Stimulated activated CD4-positive, alpha-beta T cell treated with anti-CD3 and anti-CD28 coated beads, Interleukin-12 subunit alpha, Interleukin-12 subunit beta, amount 100 ng/mL, for 48 hours (primary cell): ENCODE data around the gene C2CD4D.
"Not testable (repeated sequence)": the region's sequence is repeated elsewhere in the genome, so short reads cannot be mapped to it uniquely, and the experiment has no call there.

Experiments
- DNase-seq, 3 donors: peaks; one replicate each; pipeline ENCODE4 v3.0.0-alpha.2; 2020; ENCODE audit warnings: low read depth in 2 of 3, low spot score in 1 of 3

The C2CD4D gene

GRCh38 chr1:151858886-151859665 lies 19.5 kb upstream of the C2CD4D start:
- no peak for DNase-seq

GRCh38 chr1:151858030-151858746 lies 18.6 kb upstream of the C2CD4D start:
- DNase-seq: no peak

GRCh38 chr1:151855933-151856332 lies 16.3 kb upstream of the C2CD4D start:
- DNase-seq: no peak

- DNase-seq: not testable (repeated sequence)
These were observed 15.9 kb upstream of the C2CD4D start for GRCh38 chr1:151855516-151855915.

GRCh38 chr1:151854658-151855057 lies 15.0 kb upstream of the C2CD4D start:
- DNase-seq: no peak

GRCh38 chr1:151853411-151853943 lies 13.9 kb upstream of the C2CD4D start, which contains the start of gene THEM5:
Gene THEM5, minus strand, starts transcription at chr1:151853712. Its CDS starts 147 bp downstream, at chr1:151853565.
- DNase-seq: no peak

- DNase-seq: no peak
These were observed 13.1 kb upstream of the C2CD4D start for GRCh38 chr1:151852733-151853132.

GRCh38 chr1:151851886-151852285 lies 12.3 kb upstream of the C2CD4D start:
- no peak for DNase-seq

GRCh38 chr1:151849871-151850270 lies 10.3 kb upstream of the C2CD4D start:
- no peak for DNase-seq

GRCh38 chr1:151849126-151849525 lies 9.5 kb upstream of the C2CD4D start:
- no peak for DNase-seq

GRCh38 chr1:151847867-151848596 lies 8.4 kb upstream of the C2CD4D start:
- DNase-seq: no peak

GRCh38 chr1:151846686-151847237 lies 7.1 kb upstream of the C2CD4D start:
- DNase-seq: no peak

GRCh38 chr1:151846062-151846568 lies 6.5 kb upstream of the C2CD4D start:
- DNase-seq: no peak

- DNase-seq: no peak
These were observed 3.8 kb upstream of the C2CD4D start for GRCh38 chr1:151843398-151843797.

GRCh38 chr1:151841141-151841540 lies 1.5 kb upstream of the C2CD4D start:
- DNase-seq: no peak

GRCh38 chr1:151840421-151840820 lies 801 bp upstream of the C2CD4D start:
- no peak for DNase-seq

- no peak for DNase-seq
These were observed 573 bp downstream of the C2CD4D start for GRCh38 chr1:151839082-151839412.

- DNase-seq: peak in 1 of 3 donors; percentile 49
These were observed 1.2 kb downstream of the C2CD4D start for GRCh38 chr1:151838222-151839081.

GRCh38 chr1:151837884-151838221 lies 1.8 kb downstream of the C2CD4D start:
- DNase-seq: no peak

GRCh38 chr1:151837197-151837596 lies 2.4 kb downstream of the C2CD4D start:
- no peak for DNase-seq
